Neural progenitor cell (in vitro differentiated cells): ENCODE measurements around the gene NCEH1. TPM values are rescaled to one million over a fixed set of nuclear protein-coding genes. Genes with fewer than 3 reads are reported as not detected.

Experiments
- DNase-seq: peaks from one replicate; pipeline ENCODE4 v3.0.0-alpha.2; 2016; ENCODE audit warnings: low spot score
- H2AFZ ChIP-seq: fragments of 200-600 bp; sonication (generic); replicated peaks from 2 replicates; pipeline ENCODE4 v1.6.1; 2016; ENCODE audit warnings: antibody characterized with exemption
- H3F3A ChIP-seq: fragments of 200-600 bp; sonication (generic); 2 replicates; pipeline ENCODE4 v1.6.1; 2016; ENCODE audit warnings: antibody characterized with exemption, low read depth
- H3K27ac ChIP-seq: fragments of 200-600 bp; sonication (generic); 2 replicates; pipeline ENCODE4 v1.5.1; 2016; ENCODE audit warnings: mild to moderate bottlenecking
- H3K27me3 ChIP-seq: fragments of 200-600 bp; sonication (generic); 2 replicates; pipeline ENCODE4 v1.6.1; 2016; ENCODE audit warnings: mild to moderate bottlenecking, moderate library complexity
- H3K36me3 ChIP-seq: fragments of 200-600 bp; sonication (generic); 2 replicates; pipeline ENCODE4 v1.5.1; 2016
- H3K4me1 ChIP-seq: fragments of 200-600 bp; sonication (generic); 2 replicates; pipeline ENCODE4 v1.6.1; 2016; ENCODE audit warnings: mixed run types
- H3K4me2 ChIP-seq: fragments of 200-600 bp; sonication (generic); 2 replicates; pipeline ENCODE4 v1.6.1; 2016
- H3K4me3 ChIP-seq: fragments of 200-600 bp; sonication (generic); 2 replicates; pipeline ENCODE4 v1.5.1; 2016
- H3K79me2 ChIP-seq: fragments of 200-600 bp; sonication (generic); 2 replicates; pipeline ENCODE4 v1.6.1; 2016; ENCODE audit warnings: low read depth
- H3K9ac ChIP-seq: fragments of 200-600 bp; sonication (generic); 2 replicates; pipeline ENCODE4 v1.6.1; 2016
- H3K9me3 ChIP-seq: fragments of 200-600 bp; sonication (generic); 2 replicates; pipeline ENCODE4 v1.5.1; 2016; ENCODE audit warnings: low read depth
- H4K20me1 ChIP-seq: fragments of 200-600 bp; sonication (generic); 2 replicates; pipeline ENCODE4 v1.6.1; 2016; ENCODE audit warnings: low read depth
- H3K27ac Mint-ChIP-seq: 3 replicates; pipeline ENCODE4 v1.8.0; 2021; ENCODE audit warnings: mixed read lengths
- H3K27me3 Mint-ChIP-seq: 2 replicates; pipeline ENCODE4 v1.8.0; 2022; ENCODE audit warnings: low read depth, mild to moderate bottlenecking, inconsistent platforms, moderate library complexity, mixed read lengths; ENCODE audit not compliant: insufficient read depth
- H3K36me3 Mint-ChIP-seq: 3 replicates; pipeline ENCODE4 v1.8.0; 2021; ENCODE audit warnings: mixed read lengths
- H3K4me1 Mint-ChIP-seq: 3 replicates; pipeline ENCODE4 v1.8.0; 2021; ENCODE audit warnings: mixed read lengths
- H3K4me3 Mint-ChIP-seq: 3 replicates; pipeline ENCODE4 v1.8.0; 2021; ENCODE audit warnings: mild to moderate bottlenecking, moderate library complexity, mixed read lengths
- H3K9me3 Mint-ChIP-seq: 3 replicates; pipeline ENCODE4 v1.8.0; 2020; ENCODE audit warnings: mixed read lengths
- EZH2 ChIP-seq: fragments of 200-600 bp; sonication (generic); IDR thresholded peaks from 2 replicates; pipeline ENCODE4 v1.6.1; 2017; ENCODE audit warnings: antibody characterized with exemption, mild to moderate bottlenecking, moderate library complexity
- EZH2phosphoT487 ChIP-seq: fragments of 200-600 bp; sonication (generic); IDR thresholded peaks from 2 replicates; pipeline ENCODE4 v1.6.1; 2017; ENCODE audit warnings: antibody characterized with exemption
- total RNA-seq: library from RNA; depleted of rRNA; stranded (reverse); fragments of >200 nt; gene quantifications from 2 replicates; pipeline ENCODE4 v1.2.3, GENCODE V29; 2015; ENCODE audit warnings: low replicate concordance
- TF ChIP-seq, protein P1 (sequence below): fragments of 200-600 bp; sonication (generic); IDR thresholded peaks from 2 replicates; pipeline ENCODE4 v1.5.1; 2017; ENCODE audit warnings: antibody characterized with exemption, mild to moderate bottlenecking

Gene NCEH1
- total RNA-seq, 1 donor from 2014 or later: 7.7 TPM

DNA sequence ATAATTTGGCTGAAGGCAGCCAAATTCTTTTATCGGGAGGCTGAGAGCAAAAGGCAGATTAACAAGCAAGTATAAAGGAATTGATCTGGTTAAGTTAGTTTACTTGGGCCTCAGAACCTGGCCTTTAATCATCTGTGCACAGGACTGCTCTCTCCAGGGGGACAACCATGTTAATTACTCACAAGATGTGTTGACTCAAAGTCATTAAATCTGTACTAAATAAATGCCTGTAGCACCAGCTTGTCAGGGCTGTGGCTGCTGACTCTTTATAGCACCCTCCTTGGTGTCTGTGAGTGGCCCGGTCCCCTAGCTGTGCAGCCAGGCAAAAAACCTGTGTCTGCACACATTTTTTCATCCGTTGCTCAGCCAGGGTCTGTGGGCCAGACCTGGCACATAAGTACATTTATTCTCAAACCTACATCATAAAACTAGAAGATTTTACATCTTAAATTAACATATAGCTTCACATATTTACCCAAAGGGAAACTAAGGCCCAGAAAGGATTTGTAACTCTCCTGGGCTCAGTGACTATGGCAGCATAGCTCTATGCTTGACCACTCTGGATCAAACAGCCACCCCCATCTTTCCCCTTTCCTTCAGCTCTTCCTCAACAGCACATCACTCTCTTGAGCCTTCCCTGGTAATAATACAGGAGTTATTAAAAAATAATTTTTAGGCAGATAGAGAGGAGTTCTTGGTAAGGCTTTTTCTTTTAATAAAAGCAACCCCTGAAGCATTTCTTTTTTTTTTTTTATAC lies 51.4 kb downstream of the NCEH1 start:
- H3K36me3 Mint-ChIP-seq: no peaks in the 10 kb centered on the region
- H3K9ac ChIP-seq: no peak overlapping the region
- TF ChIP-seq EZH2phosphoT487 (no peak), EZH2 (no peak)
- TF ChIP-seq, protein P1, sequence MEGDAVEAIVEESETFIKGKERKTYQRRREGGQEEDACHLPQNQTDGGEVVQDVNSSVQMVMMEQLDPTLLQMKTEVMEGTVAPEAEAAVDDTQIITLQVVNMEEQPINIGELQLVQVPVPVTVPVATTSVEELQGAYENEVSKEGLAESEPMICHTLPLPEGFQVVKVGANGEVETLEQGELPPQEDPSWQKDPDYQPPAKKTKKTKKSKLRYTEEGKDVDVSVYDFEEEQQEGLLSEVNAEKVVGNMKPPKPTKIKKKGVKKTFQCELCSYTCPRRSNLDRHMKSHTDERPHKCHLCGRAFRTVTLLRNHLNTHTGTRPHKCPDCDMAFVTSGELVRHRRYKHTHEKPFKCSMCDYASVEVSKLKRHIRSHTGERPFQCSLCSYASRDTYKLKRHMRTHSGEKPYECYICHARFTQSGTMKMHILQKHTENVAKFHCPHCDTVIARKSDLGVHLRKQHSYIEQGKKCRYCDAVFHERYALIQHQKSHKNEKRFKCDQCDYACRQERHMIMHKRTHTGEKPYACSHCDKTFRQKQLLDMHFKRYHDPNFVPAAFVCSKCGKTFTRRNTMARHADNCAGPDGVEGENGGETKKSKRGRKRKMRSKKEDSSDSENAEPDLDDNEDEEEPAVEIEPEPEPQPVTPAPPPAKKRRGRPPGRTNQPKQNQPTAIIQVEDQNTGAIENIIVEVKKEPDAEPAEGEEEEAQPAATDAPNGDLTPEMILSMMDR: no peak
- H3K27ac Mint-ChIP-seq: no peak overlapping the region
- no peak overlapping the region for H3K4me2 ChIP-seq
- H3K27me3 ChIP-seq: no peaks in the 10 kb centered on the region
- peaks cover 3% of the 10 kb centered on the region for H3K9me3 Mint-ChIP-seq
- H3K36me3 ChIP-seq: no peaks in the 10 kb centered on the region
- H3K9me3 ChIP-seq: no peaks in the 10 kb centered on the region
- H3K4me3 ChIP-seq: no peak overlapping the region
- H3K4me1 ChIP-seq: no peaks in the 10 kb centered on the region
- no peaks in the 10 kb centered on the region for H3K79me2 ChIP-seq
- no peak overlapping the region for H2AFZ ChIP-seq
- H3K27me3 Mint-ChIP-seq: no peaks in the 10 kb centered on the region
- no peaks in the 10 kb centered on the region for H4K20me1 ChIP-seq
- H3K4me3 Mint-ChIP-seq: no peak overlapping the region
- no peak overlapping the region for H3K27ac ChIP-seq
- DNase-seq: no peak
- H3F3A ChIP-seq: no peaks in the 10 kb centered on the region
- H3K4me1 Mint-ChIP-seq: peaks cover 8% of the 10 kb centered on the region

DNA sequence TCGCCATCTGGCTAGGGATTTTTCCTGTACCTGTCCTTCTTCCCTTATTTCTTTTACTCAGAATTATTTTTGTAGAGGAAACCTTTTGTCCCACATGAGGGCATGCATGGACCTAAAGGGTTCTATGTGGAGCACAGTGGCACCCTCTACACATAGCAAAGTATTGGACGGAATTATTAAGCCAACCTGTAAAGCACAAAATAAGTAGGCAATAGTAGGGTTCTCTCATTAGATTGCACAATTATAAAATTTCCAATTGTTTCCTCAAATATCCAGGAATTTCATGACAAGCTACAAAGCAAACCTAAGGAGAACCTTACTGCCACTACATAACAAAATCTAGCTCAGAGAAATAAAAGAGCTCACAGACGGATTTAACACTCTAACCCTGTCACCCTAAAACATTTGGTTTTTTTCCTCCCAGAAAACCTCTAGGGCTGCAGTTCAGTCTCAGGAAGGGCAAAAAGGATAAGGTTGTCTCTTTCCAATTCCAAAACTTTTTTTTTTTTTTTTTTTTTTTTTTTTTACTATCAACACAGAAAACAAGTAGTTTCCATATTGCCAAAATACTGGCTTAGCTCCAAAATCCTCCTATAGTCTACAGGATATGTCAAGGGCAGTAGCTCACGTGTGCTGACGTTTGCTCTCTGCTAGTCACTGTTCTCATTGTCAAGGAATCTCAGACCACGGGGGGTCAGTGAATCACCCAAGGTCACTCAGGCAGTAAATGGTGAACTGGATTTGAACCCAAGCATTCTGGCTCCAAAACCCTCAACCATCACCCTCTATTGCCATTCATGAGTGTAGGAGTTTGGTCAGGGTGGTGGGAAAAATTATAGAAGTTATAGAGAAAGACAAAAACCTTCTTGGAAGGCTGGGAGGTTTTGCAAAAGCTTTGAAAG lies 52.3 kb downstream of the NCEH1 start:
- Histone ChIP-seq H4K20me1 (no peaks in the 10 kb centered on the region), H3K36me3 (no peaks in the 10 kb centered on the region), H3K4me2 (no peak overlapping the region), H3K9ac (no peak overlapping the region), H3K4me3 (no peak overlapping the region), H3K27ac (no peak overlapping the region), H3K27me3 (no peaks in the 10 kb centered on the region), H3K79me2 (no peaks in the 10 kb centered on the region), H3F3A (no peaks in the 10 kb centered on the region), H2AFZ (no peak overlapping the region), H3K4me1 (no peaks in the 10 kb centered on the region), H3K9me3 (no peaks in the 10 kb centered on the region)
- H3K27me3 Mint-ChIP-seq: peaks cover 2% of the 10 kb centered on the region
- H3K27ac Mint-ChIP-seq: no peak overlapping the region
- H3K4me1 Mint-ChIP-seq: peaks cover 14% of the 10 kb centered on the region
- H3K4me3 Mint-ChIP-seq: no peak overlapping the region
- DNase-seq: no peak
- H3K9me3 Mint-ChIP-seq: peaks cover 3% of the 10 kb centered on the region
- TF ChIP-seq, protein P1: no peak
- TF ChIP-seq EZH2: no peak
- no peak for TF ChIP-seq EZH2phosphoT487
- no peaks in the 10 kb centered on the region for H3K36me3 Mint-ChIP-seq

DNA sequence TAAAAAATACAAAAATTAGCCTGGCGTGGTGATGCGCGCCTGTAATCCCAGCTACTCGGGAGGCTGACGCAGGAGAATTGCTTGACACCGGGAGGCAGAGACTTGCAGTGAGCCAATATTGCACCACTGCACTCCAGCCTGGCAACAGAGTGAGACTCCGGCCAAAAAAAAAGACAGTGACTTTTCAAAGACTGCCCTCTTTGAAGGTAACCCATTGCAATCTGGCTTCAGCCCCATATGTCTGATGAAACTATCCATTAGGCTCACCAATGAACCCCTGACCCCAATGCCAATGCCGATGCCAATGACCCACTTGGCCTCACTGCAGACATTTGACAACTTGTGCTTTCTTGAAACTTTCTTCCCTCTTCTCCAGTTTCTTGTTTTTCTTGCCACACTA lies 54.3 kb downstream of the NCEH1 start:
- Mint-ChIP-seq H3K36me3 (no peaks in the 10 kb centered on the region), H3K27me3 (peaks cover 7% of the 10 kb centered on the region)

More for the DNA sequence above, 54.3 kb downstream of the NCEH1 start:
- no peak for DNase-seq
- Histone ChIP-seq H3K4me3 (no peak overlapping the region), H3K9ac (no peak overlapping the region), H3K27ac (no peak overlapping the region), H3K4me1 (no peaks in the 10 kb centered on the region), H3K9me3 (no peaks in the 10 kb centered on the region), H3K27me3 (no peaks in the 10 kb centered on the region), H3F3A (peaks cover 13% of the 10 kb centered on the region), H3K79me2 (no peaks in the 10 kb centered on the region), H3K4me2 (no peak overlapping the region), H3K36me3 (no peaks in the 10 kb centered on the region), H4K20me1 (no peaks in the 10 kb centered on the region), H2AFZ (no peak overlapping the region)
- no peak overlapping the region for H3K27ac Mint-ChIP-seq
- H3K4me3 Mint-ChIP-seq: no peak overlapping the region
- H3K4me1 Mint-ChIP-seq: peaks cover 25% of the 10 kb centered on the region
- TF ChIP-seq EZH2phosphoT487 (no peak), EZH2 (no peak)
- TF ChIP-seq, protein P1: no peak
- peaks cover 3% of the 10 kb centered on the region for H3K9me3 Mint-ChIP-seq
